22Rv1 (cell line): ENCODE measurements around the gene KCNIP4.
"Not testable (repeated sequence)": the region's sequence is repeated elsewhere in the genome, so short reads cannot be mapped to it uniquely, and the experiment has no call there.

ENCODE experiments used
- H3K27ac ChIP-seq: fragments of 450-650 bp; 2 replicates; pipeline ENCODE4 v1.5.1; 2017
- CTCF ChIP-seq: fragments of 450-650 bp; IDR thresholded peaks from 2 replicates; pipeline ENCODE4 v1.5.1; 2017; ENCODE audit warnings: mild to moderate bottlenecking
- ZFX ChIP-seq: fragments of 450-650 bp; IDR thresholded peaks from 2 replicates; pipeline ENCODE4 v1.6.1; 2017; ENCODE audit warnings: antibody characterized with exemption, borderline replicate concordance

The KCNIP4 gene

GRCh38 chr4:21948347-21949072 is at the start of gene KCNIP4:
Gene KCNIP4 (minus strand): TSS chr4:21948772.
- TF ChIP-seq ZFX (no peak), CTCF (peak; percentile 81)
- H3K27ac ChIP-seq: no peak within 1 kb of the TSS

GRCh38 chr4:21996618-21997017 is 48.0 kb upstream of the KCNIP4 start:
- not testable (repeated sequence) for H3K27ac ChIP-seq

GRCh38 chr4:21992330-21992729 is 43.8 kb upstream of the KCNIP4 start:
- H3K27ac ChIP-seq: no peak overlapping the region
- TF ChIP-seq CTCF (no peak), ZFX (no peak)

- H3K27ac ChIP-seq: no peak overlapping the region
- TF ChIP-seq CTCF: no peak
- TF ChIP-seq ZFX: no peak
These were observed 43.0 kb upstream of the KCNIP4 start for GRCh38 chr4:21991562-21991961.

- no peak overlapping the region for H3K27ac ChIP-seq
- TF ChIP-seq ZFX: no peak
- no peak for TF ChIP-seq CTCF
These were observed 42.5 kb upstream of the KCNIP4 start for GRCh38 chr4:21991050-21991449.

GRCh38 chr4:21989351-21989750 is 40.8 kb upstream of the KCNIP4 start:
- H3K27ac ChIP-seq: no peak overlapping the region
- TF ChIP-seq CTCF (no peak), ZFX (no peak)

- TF ChIP-seq CTCF (no peak), ZFX (no peak)
- no peak overlapping the region for H3K27ac ChIP-seq
These were observed 37.7 kb upstream of the KCNIP4 start for GRCh38 chr4:21986307-21986706.

GRCh38 chr4:21982087-21982486 is 33.5 kb upstream of the KCNIP4 start:
- H3K27ac ChIP-seq: no peak overlapping the region
- TF ChIP-seq ZFX: no peak
- TF ChIP-seq CTCF: no peak
